ENCODE data around the gene KHDRBS2. TPM values are rescaled to one million over a fixed set of nuclear protein-coding genes. Genes with fewer than 3 reads are reported as not detected.

The KHDRBS2 gene
- polyA plus RNA-seq, 2 donors, result 0.01 TPM; not detected in 1

- no peaks in the 10 kb centered on the region for H3K9me3 ChIP-seq (ENCODE audit: control insufficient read depth in 2 of 2, insufficient read depth in 1 of 2, low read depth in 1 of 2, low read length in 1 of 2)
- no peaks in the 10 kb centered on the region for H3K36me3 ChIP-seq (ENCODE audit: control insufficient read depth in 2 of 2, insufficient read depth in 2 of 2, low read length in 1 of 2)
- H3K4me3 ChIP-seq (ENCODE audit: low read depth in 1 of 2, low read length in 2 of 2), result no peak overlapping the region
- no peaks in the 10 kb centered on the region for H3K27me3 ChIP-seq (ENCODE audit: control insufficient read depth in 1 of 2, insufficient read depth in 2 of 2, low read length in 2 of 2)
- no peak overlapping the region for H3K27ac ChIP-seq (ENCODE audit: low read depth in 2 of 2, low read length in 1 of 2)
- no peaks in the 10 kb centered on the region for H3K4me1 ChIP-seq (ENCODE audit: control insufficient read depth in 2 of 2, insufficient read depth in 2 of 2, low read length in 1 of 2)
Measured at GRCh38 chr6:61989616-61990015, 296.4 kb downstream of the KHDRBS2 start.

GRCh38 chr6:61980622-61981021 is 305.4 kb downstream of the KHDRBS2 start:
- Histone ChIP-seq H3K4me1 (ENCODE audit: control insufficient read depth in 2 of 2, insufficient read depth in 2 of 2, low read length in 1 of 2) (no peaks in the 10 kb centered on the region), H3K4me3 (ENCODE audit: low read depth in 1 of 2, low read length in 2 of 2) (no peak overlapping the region), H3K27me3 (ENCODE audit: control insufficient read depth in 1 of 2, insufficient read depth in 2 of 2, low read length in 2 of 2) (no peaks in the 10 kb centered on the region), H3K27ac (ENCODE audit: low read depth in 2 of 2, low read length in 1 of 2) (no peak overlapping the region), H3K9me3 (ENCODE audit: control insufficient read depth in 2 of 2, insufficient read depth in 1 of 2, low read depth in 1 of 2, low read length in 1 of 2) (no peaks in the 10 kb centered on the region), H3K36me3 (ENCODE audit: control insufficient read depth in 2 of 2, insufficient read depth in 2 of 2, low read length in 1 of 2) (no peaks in the 10 kb centered on the region)
- WGBS, 2 donors, result 61 to 70% methylated on average over 1 of the region's 1 CpG

GRCh38 chr6:61977947-61978346 is 308.1 kb downstream of the KHDRBS2 start:
- 35 to 38% methylated on average over 1 of the region's 1 CpG for WGBS, 2 donors
- Histone ChIP-seq H3K36me3 (ENCODE audit: control insufficient read depth in 2 of 2, insufficient read depth in 2 of 2, low read length in 1 of 2) (no peaks in the 10 kb centered on the region), H3K4me1 (ENCODE audit: control insufficient read depth in 2 of 2, insufficient read depth in 2 of 2, low read length in 1 of 2) (no peaks in the 10 kb centered on the region), H3K27ac (ENCODE audit: low read depth in 2 of 2, low read length in 1 of 2) (no peak overlapping the region), H3K27me3 (ENCODE audit: control insufficient read depth in 1 of 2, insufficient read depth in 2 of 2, low read length in 2 of 2) (no peaks in the 10 kb centered on the region), H3K9me3 (ENCODE audit: control insufficient read depth in 2 of 2, insufficient read depth in 1 of 2, low read depth in 1 of 2, low read length in 1 of 2) (no peaks in the 10 kb centered on the region), H3K4me3 (ENCODE audit: low read depth in 1 of 2, low read length in 2 of 2) (no peak overlapping the region)

- Histone ChIP-seq H3K36me3 (ENCODE audit: control insufficient read depth in 2 of 2, insufficient read depth in 2 of 2, low read length in 1 of 2) (no peaks in the 10 kb centered on the region), H3K4me3 (ENCODE audit: low read depth in 1 of 2, low read length in 2 of 2) (no peak overlapping the region), H3K27me3 (ENCODE audit: control insufficient read depth in 1 of 2, insufficient read depth in 2 of 2, low read length in 2 of 2) (no peaks in the 10 kb centered on the region), H3K27ac (ENCODE audit: low read depth in 2 of 2, low read length in 1 of 2) (no peak overlapping the region), H3K4me1 (ENCODE audit: control insufficient read depth in 2 of 2, insufficient read depth in 2 of 2, low read length in 1 of 2) (no peaks in the 10 kb centered on the region), H3K9me3 (ENCODE audit: control insufficient read depth in 2 of 2, insufficient read depth in 1 of 2, low read depth in 1 of 2, low read length in 1 of 2) (no peaks in the 10 kb centered on the region)
- WGBS, 2 donors, result 57 to 68% methylated on average over 1 of the region's 1 CpG
Measured at GRCh38 chr6:61977099-61977498, 308.9 kb downstream of the KHDRBS2 start.

GRCh38 chr6:61959196-61959595 is 326.8 kb downstream of the KHDRBS2 start:
- Histone ChIP-seq H3K4me3 (ENCODE audit: low read depth in 1 of 2, low read length in 2 of 2) (no peak overlapping the region), H3K9me3 (ENCODE audit: control insufficient read depth in 2 of 2, insufficient read depth in 1 of 2, low read depth in 1 of 2, low read length in 1 of 2) (no peaks in the 10 kb centered on the region), H3K36me3 (ENCODE audit: control insufficient read depth in 2 of 2, insufficient read depth in 2 of 2, low read length in 1 of 2) (no peaks in the 10 kb centered on the region), H3K4me1 (ENCODE audit: control insufficient read depth in 2 of 2, insufficient read depth in 2 of 2, low read length in 1 of 2) (no peaks in the 10 kb centered on the region), H3K27ac (ENCODE audit: low read depth in 2 of 2, low read length in 1 of 2) (no peak overlapping the region), H3K27me3 (ENCODE audit: control insufficient read depth in 1 of 2, insufficient read depth in 2 of 2, low read length in 2 of 2) (no peaks in the 10 kb centered on the region)
- WGBS, 2 donors, result 93% methylated on average over 2 of the region's 2 CpGs

GRCh38 chr6:61953851-61954250 is 332.2 kb downstream of the KHDRBS2 start:
- Histone ChIP-seq H3K9me3 (ENCODE audit: control insufficient read depth in 2 of 2, insufficient read depth in 1 of 2, low read depth in 1 of 2, low read length in 1 of 2) (no peaks in the 10 kb centered on the region), H3K27me3 (ENCODE audit: control insufficient read depth in 1 of 2, insufficient read depth in 2 of 2, low read length in 2 of 2) (no peaks in the 10 kb centered on the region), H3K4me3 (ENCODE audit: low read depth in 1 of 2, low read length in 2 of 2) (no peak overlapping the region), H3K4me1 (ENCODE audit: control insufficient read depth in 2 of 2, insufficient read depth in 2 of 2, low read length in 1 of 2) (no peaks in the 10 kb centered on the region), H3K27ac (ENCODE audit: low read depth in 2 of 2, low read length in 1 of 2) (no peak overlapping the region), H3K36me3 (ENCODE audit: control insufficient read depth in 2 of 2, insufficient read depth in 2 of 2, low read length in 1 of 2) (no peaks in the 10 kb centered on the region)

GRCh38 chr6:61951586-61951985 is 334.4 kb downstream of the KHDRBS2 start:
- 36 to 45% methylated on average over 1 of the region's 1 CpG for WGBS, 2 donors
- no peak overlapping the region for H3K27ac ChIP-seq (ENCODE audit: low read depth in 2 of 2, low read length in 1 of 2)

GRCh38 chr6:61950811-61951210 is 335.2 kb downstream of the KHDRBS2 start:
- Histone ChIP-seq H3K27ac (ENCODE audit: low read depth in 2 of 2, low read length in 1 of 2) (no peak overlapping the region), H3K4me1 (ENCODE audit: control insufficient read depth in 2 of 2, insufficient read depth in 2 of 2, low read length in 1 of 2) (no peaks in the 10 kb centered on the region), H3K4me3 (ENCODE audit: low read depth in 1 of 2, low read length in 2 of 2) (no peak overlapping the region), H3K36me3 (ENCODE audit: control insufficient read depth in 2 of 2, insufficient read depth in 2 of 2, low read length in 1 of 2) (no peaks in the 10 kb centered on the region), H3K9me3 (ENCODE audit: control insufficient read depth in 2 of 2, insufficient read depth in 1 of 2, low read depth in 1 of 2, low read length in 1 of 2) (no peaks in the 10 kb centered on the region), H3K27me3 (ENCODE audit: control insufficient read depth in 1 of 2, insufficient read depth in 2 of 2, low read length in 2 of 2) (no peaks in the 10 kb centered on the region)
- WGBS, 2 donors, result 80 to 88% methylated on average over 1 of the region's 1 CpG

More at GRCh38 chr6:61951586-61951985, 334.4 kb downstream of the KHDRBS2 start:
- Histone ChIP-seq H3K4me1 (ENCODE audit: control insufficient read depth in 2 of 2, insufficient read depth in 2 of 2, low read length in 1 of 2) (no peaks in the 10 kb centered on the region), H3K36me3 (ENCODE audit: control insufficient read depth in 2 of 2, insufficient read depth in 2 of 2, low read length in 1 of 2) (no peaks in the 10 kb centered on the region), H3K27me3 (ENCODE audit: control insufficient read depth in 1 of 2, insufficient read depth in 2 of 2, low read length in 2 of 2) (no peaks in the 10 kb centered on the region), H3K9me3 (ENCODE audit: control insufficient read depth in 2 of 2, insufficient read depth in 1 of 2, low read depth in 1 of 2, low read length in 1 of 2) (no peaks in the 10 kb centered on the region), H3K4me3 (ENCODE audit: low read depth in 1 of 2, low read length in 2 of 2) (no peak overlapping the region)

GRCh38 chr6:61949971-61950370 is 336.1 kb downstream of the KHDRBS2 start:
- no peaks in the 10 kb centered on the region for H3K36me3 ChIP-seq (ENCODE audit: control insufficient read depth in 2 of 2, insufficient read depth in 2 of 2, low read length in 1 of 2)
- 62 to 88% methylated on average over 1 of the region's 1 CpG for WGBS, 2 donors
- H3K4me3 ChIP-seq (ENCODE audit: low read depth in 1 of 2, low read length in 2 of 2), result no peak overlapping the region

GRCh38 chr6:61949161-61949560 is 336.9 kb downstream of the KHDRBS2 start:
- no peak overlapping the region for H3K4me3 ChIP-seq (ENCODE audit: low read depth in 1 of 2, low read length in 2 of 2)
- H3K27me3 ChIP-seq (ENCODE audit: control insufficient read depth in 1 of 2, insufficient read depth in 2 of 2, low read length in 2 of 2), result no peaks in the 10 kb centered on the region
- H3K27ac ChIP-seq (ENCODE audit: low read depth in 2 of 2, low read length in 1 of 2), result no peak overlapping the region
- H3K4me1 ChIP-seq (ENCODE audit: control insufficient read depth in 2 of 2, insufficient read depth in 2 of 2, low read length in 1 of 2), result no peaks in the 10 kb centered on the region
- H3K9me3 ChIP-seq (ENCODE audit: control insufficient read depth in 2 of 2, insufficient read depth in 1 of 2, low read depth in 1 of 2, low read length in 1 of 2), result no peaks in the 10 kb centered on the region
- H3K36me3 ChIP-seq (ENCODE audit: control insufficient read depth in 2 of 2, insufficient read depth in 2 of 2, low read length in 1 of 2), result no peaks in the 10 kb centered on the region

More at GRCh38 chr6:61949971-61950370, 336.1 kb downstream of the KHDRBS2 start:
- Histone ChIP-seq H3K4me1 (ENCODE audit: control insufficient read depth in 2 of 2, insufficient read depth in 2 of 2, low read length in 1 of 2) (no peaks in the 10 kb centered on the region), H3K27me3 (ENCODE audit: control insufficient read depth in 1 of 2, insufficient read depth in 2 of 2, low read length in 2 of 2) (no peaks in the 10 kb centered on the region), H3K27ac (ENCODE audit: low read depth in 2 of 2, low read length in 1 of 2) (no peak overlapping the region), H3K9me3 (ENCODE audit: control insufficient read depth in 2 of 2, insufficient read depth in 1 of 2, low read depth in 1 of 2, low read length in 1 of 2) (no peaks in the 10 kb centered on the region)
